ENCODE measurements around the gene TPM3.

GRCh38 chr1:154167461-154167860, 24.4 kb downstream of the TPM3 start:
- TF ChIP-seq CTCF (IDR thresholded peaks at IDR 0.05) (no peak), EZH2 (IDR thresholded peaks at IDR 0.05; ENCODE audit: borderline replicate concordance, insufficient read depth, low read depth, low read length, poor library complexity, severe bottlenecking) (no peak)
